ACHN (cell line): Measurements from ENCODE around the gene LAGE3.

ENCODE experiments used
- DNase-seq: peaks from one replicate; pipeline ENCODE4 v3.0.0-alpha.2; 2015
- in situ Hi-C: cut with HindIII; loops from 2 replicates; pipeline ENCODE4 v1.10.0; 2017; ENCODE audit warnings: low sequenced_read_pairs, low pct_ligation_motif_present, low pct_unique_long_range_greater_than_20kb

Gene LAGE3

DNA sequence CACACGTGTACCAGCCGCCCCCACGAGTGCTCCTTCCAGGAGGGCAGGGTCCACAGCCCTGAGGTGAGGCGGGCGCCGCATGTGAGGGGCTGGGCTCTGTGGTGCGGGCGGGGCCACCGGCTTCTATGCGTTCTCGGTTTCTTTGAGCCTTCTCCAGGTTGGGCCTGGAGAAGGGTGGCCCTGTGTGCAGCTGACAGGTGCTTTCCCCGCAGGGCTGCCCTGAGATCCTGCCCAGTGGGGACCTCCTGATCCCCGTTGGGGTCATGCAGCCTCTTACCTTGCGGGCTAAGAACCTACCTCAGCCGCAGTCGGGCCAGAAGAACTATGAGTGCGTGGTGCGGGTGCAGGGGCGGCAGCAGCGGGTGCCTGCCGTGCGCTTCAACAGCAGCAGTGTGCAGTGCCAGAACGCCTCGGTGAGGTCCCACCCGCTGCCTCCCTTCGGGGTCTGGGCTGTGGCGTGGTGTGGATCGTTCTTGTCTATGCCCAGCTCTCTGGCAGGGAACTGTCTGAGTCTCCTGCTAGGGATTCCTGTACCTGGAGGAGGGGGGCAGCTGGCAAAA, 14.2 kb downstream of the LAGE3 start:
- no peak for DNase-seq
- in situ Hi-C loops, result no loop called here

GRCh38 chrX:154463611-154464220, 15.4 kb downstream of the LAGE3 start:
- in situ Hi-C loops, result no loop called here

GRCh38 chrX:154462396-154462795, 16.7 kb downstream of the LAGE3 start:
- no peak for DNase-seq
- in situ Hi-C loops, result no loop called here

More at GRCh38 chrX:154463611-154464220, 15.4 kb downstream of the LAGE3 start:
- DNase-seq, result no peak

DNA sequence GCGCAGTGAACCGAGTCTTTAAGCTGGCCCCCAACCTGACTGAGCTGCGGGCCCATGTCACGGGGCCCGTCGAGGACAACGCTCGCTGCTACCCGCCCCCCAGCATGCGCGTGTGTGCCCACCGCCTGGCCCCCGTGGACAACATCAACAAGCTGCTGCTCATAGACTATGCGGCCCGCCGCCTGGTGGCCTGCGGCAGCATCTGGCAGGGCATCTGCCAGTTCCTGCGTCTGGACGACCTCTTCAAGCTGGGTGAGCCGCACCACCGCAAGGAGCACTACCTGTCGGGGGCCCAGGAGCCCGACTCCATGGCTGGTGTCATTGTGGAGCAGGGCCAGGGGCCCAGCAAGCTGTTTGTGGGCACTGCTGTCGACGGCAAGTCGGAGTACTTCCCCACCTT, 18.8 kb downstream of the LAGE3 start:
- DNase-seq, result no peak

DNA sequence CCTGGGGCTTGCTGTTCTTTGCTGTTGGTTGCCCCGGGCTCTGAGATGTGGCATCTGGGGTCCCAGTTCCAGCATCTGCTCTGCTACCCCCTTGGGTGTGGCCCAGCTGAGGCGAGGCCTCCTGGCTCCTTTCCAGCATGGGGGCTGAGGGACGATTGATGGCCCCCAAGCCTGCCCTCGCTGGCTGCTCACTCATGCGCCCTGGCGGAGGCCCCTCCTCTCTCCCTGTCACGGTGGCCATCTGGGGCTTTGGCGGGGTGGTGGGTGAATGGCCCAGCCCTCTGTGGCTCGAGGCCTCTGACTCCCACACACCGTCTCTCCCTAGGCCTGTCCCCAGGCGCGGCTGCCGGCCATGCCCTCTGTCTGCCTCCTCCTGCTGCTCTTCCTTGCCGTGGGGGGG, 19.2 kb downstream of the LAGE3 start:
- in situ Hi-C loops, result no loop called here
- DNase-seq, result no peak

More for the DNA sequence above, 18.8 kb downstream of the LAGE3 start:
- in situ Hi-C loops, result no loop called here

- in situ Hi-C loops, result no loop called here
- no peak for DNase-seq
Measured at GRCh38 chrX:154458954-154459778, 19.9 kb downstream of the LAGE3 start.

- peak; percentile 21 for DNase-seq
Measured at GRCh38 chrX:154458116-154458953, 20.7 kb downstream of the LAGE3 start, which contains the start of gene PLXNA3. TSS of gene PLXNA3 (plus strand) at chrX:154458281. CDS start at chrX:154460184, 1,903 bp downstream.

DNA sequence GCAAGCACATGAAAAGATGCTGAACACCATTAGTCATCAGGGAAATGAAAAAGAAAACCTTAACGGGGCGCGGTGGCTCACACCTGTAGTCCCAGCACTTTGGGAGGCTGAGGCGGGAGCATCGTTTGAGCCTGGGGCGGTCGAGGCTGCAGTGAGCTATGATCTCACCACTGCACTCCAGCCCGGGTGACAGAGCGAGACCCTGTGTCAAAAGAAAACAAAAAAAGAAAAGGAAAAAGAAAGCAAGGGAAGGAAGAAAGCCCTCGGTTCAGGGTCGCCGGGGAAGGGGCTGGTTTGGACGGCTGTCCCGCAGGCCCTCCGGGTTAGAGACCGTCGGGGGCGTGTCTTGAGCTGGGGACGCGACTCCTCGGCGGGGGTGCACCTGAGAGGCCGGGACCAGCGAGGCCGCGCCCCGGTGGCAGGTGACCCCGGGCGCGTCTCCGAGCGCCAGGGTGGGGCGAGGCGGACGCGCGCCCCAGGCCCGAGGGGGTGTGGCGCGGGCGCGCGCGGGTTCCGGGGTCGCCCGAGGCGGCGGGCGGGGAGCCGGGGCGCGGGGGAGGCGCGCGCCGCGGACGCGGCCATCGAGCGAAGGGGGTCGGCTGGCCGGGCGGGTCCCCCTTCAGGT, 21.5 kb downstream of the LAGE3 start:
- in situ Hi-C loops, result no loop called here

More at GRCh38 chrX:154458116-154458953, 20.7 kb downstream of the LAGE3 start, which contains the start of gene PLXNA3:
- in situ Hi-C loops, result no loop called here

GRCh38 chrX:154452823-154453222, 26.3 kb downstream of the LAGE3 start:
- DNase-seq, result no peak
- in situ Hi-C loops, result no loop called here

More for the DNA sequence above, 21.5 kb downstream of the LAGE3 start:
- DNase-seq, result peak; percentile 16

- in situ Hi-C loops, result no loop called here
- DNase-seq, result no peak
Measured at GRCh38 chrX:154450312-154450711, 28.8 kb downstream of the LAGE3 start.

GRCh38 chrX:154449618-154450017, 29.5 kb downstream of the LAGE3 start:
- in situ Hi-C loops, result no loop called here

DNA sequence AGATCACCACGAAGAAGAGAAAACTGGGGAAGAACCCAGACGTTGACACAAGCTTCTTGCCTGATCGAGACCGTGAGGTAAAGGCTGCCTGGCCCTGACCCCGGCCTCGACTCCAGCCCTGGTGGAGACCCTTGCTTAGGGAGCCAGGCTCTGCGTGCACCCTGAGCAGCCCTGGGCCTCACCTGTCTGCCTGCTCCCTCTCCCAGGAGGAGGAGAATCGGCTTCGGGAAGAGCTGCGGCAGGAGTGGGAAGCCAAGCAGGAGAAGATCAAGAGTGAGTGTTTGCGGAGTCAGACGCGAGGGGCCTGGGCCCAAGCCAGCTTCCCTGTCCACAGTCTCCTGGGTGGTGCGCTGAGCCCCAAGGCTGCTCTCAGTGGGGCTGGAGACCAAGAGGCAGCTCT, 30.6 kb downstream of the LAGE3 start:
- no peak for DNase-seq

More at GRCh38 chrX:154449618-154450017, 29.5 kb downstream of the LAGE3 start:
- no peak for DNase-seq

DNA sequence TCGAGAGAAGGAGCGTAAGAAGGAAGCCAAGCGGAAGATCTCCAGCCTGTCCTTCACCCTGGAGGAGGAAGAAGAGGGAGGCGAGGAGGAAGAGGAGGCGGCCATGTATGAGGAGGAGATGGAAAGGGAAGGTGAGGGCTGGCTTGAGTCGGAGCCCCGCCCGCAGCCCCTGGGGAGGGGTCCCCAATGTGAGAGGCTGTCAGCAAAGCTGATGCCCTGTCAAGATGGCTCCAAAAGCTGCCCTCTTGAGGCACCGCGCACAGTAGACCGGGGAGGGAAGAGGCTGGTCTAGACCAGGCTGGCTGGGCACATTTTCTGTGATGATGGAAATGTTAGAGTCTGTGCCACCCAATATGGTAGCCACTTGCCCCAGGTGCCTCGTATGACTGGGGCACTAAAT, 32.7 kb downstream of the LAGE3 start:
- no peak for DNase-seq
- in situ Hi-C loops, result no loop called here

More for the DNA sequence above, 30.6 kb downstream of the LAGE3 start:
- in situ Hi-C loops, result no loop called here

DNA sequence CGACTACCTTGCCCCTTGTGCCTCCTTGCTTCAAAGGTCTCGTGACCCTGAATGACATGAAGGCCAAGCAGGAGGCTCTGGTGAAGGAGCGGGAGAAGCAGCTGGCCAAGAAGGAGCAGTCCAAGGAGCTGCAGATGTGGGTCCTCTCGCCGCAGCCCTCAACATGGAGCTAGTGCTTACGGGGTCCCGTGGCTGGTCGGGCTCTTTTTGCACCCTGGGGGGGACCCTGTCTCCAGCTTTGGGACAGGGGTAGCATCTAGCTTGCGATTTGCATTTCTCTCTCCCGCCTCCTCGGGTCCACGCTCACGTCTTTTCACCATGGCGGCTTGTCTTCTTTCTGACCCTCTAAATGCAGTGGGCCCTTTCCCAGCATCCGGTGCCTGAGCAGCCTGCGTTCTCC, 33.3 kb downstream of the LAGE3 start:
- in situ Hi-C loops, result no loop called here
- DNase-seq, result no peak

- DNase-seq, result no peak
- in situ Hi-C loops, result no loop called here
Measured at GRCh38 chrX:154444755-154445246, 34.3 kb downstream of the LAGE3 start.

DNA sequence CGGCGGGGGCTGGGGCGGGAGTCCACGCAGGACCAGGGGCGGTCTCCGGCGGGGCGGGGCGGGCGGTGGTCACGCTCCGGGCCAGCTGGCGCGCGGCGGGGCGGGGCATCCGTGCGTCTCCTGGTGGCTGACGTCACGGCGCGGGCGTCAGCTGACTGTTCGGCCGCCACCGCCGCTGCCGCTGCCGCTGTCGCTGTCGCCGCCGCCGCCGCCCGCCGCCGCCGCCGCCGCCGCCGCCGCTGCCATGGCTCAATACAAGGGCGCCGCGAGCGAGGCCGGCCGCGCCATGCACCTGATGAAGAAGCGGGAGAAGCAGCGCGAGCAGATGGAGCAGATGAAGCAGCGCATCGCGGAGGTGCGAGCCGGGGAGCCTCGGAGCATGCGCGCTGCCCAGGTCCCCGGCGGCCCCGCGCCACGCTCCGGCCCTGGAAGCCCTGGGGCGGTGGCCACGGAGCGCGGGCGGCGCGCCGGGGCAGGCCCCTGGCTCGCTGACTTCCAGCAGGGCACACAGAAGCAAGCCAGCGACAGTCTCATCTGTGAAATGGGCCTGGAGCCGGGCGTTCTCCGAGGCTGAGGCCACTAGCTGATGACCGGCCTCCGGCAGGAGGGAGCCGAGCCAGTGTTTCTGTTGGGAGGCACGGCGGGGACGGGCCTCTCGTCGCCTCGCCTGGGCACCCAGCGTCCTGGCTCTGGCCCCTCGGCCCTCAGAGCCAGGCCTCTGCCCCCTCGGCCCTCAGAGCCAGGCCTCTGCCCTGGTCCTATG, 34.9 kb downstream of the LAGE3 start, which contains the start of gene FAM50A:
TSS of gene FAM50A (plus strand) at position 150 of the 763 bp plus-strand sequence. CDS start at position 245, 95 bp downstream.
- peak; percentile 39 for DNase-seq
- in situ Hi-C loops, result no loop called here

- peak; percentile 0 for DNase-seq
- in situ Hi-C loops, result no loop called here
Measured at GRCh38 chrX:154443479-154443910, 35.6 kb downstream of the LAGE3 start.
